PC-9 (cell line): ENCODE measurements around the gene PBX2. TPM values are rescaled to one million over a fixed set of nuclear protein-coding genes. Genes with fewer than 3 reads are reported as not detected.

Experiments
- BruUV-seq: library from RNA; stranded (reverse); fragments of 400-500 nt; replicated peaks from 2 replicates; lab custom pipeline; 2021; lab: Mats Ljungman, UMichigan
- CTCF ChIA-PET: fragments of 300-600 bp; sonication (Branson Sonifier 250); formaldehyde crosslinking; loops from one replicate; lab custom pipeline; 2022; ENCODE audit warnings: antibody characterized with exemption; lab: Charles Lee
- POLR2A ChIA-PET: fragments of 300-600 bp; sonication (Branson Sonifier 250); formaldehyde crosslinking; loops from one replicate; lab custom pipeline; 2022; ENCODE audit warnings: antibody characterized with exemption; ENCODE audit not compliant: unreplicated experiment; lab: Charles Lee
- DNase-seq, 2 experiments: peaks; one replicate each; pipeline versions ENCODE4 v3.0.0 to v3.0.0-alpha.2; 2015 to 2022; ENCODE audit warnings: mixed read lengths in 1 of 2
- H2AFZ ChIP-seq: fragments of 200-600 bp; sonication (generic); 2 replicates; pipeline ENCODE4 v1.8.1; 2017; ENCODE audit warnings: antibody characterized with exemption
- H3F3A ChIP-seq: fragments of 200-600 bp; sonication (generic); 2 replicates; pipeline ENCODE4 v1.8.1; 2017; ENCODE audit warnings: antibody characterized with exemption, mild to moderate bottlenecking, low read depth; ENCODE audit not compliant: insufficient read depth
- H3K27ac ChIP-seq: fragments of 200-600 bp; sonication (generic); 2 replicates; pipeline ENCODE4 v1.6.1; 2016; ENCODE audit warnings: mixed run types
- H3K27me3 ChIP-seq: fragments of 200-600 bp; sonication (generic); 2 replicates; pipeline ENCODE4 v1.6.1; 2016; ENCODE audit warnings: low read depth, mixed run types; ENCODE audit not compliant: insufficient read depth
- H3K36me3 ChIP-seq: fragments of 200-600 bp; sonication (generic); 2 replicates; pipeline ENCODE4 v1.6.1; 2016; ENCODE audit warnings: low read depth, mixed run types
- H3K4me1 ChIP-seq: fragments of 200-600 bp; sonication (generic); replicated peaks from 2 replicates; pipeline ENCODE4 v1.6.1; 2016; ENCODE audit warnings: mixed run types; ENCODE audit not compliant: insufficient read depth
- H3K4me2 ChIP-seq: fragments of 200-600 bp; sonication (generic); 2 replicates; pipeline ENCODE4 v1.6.1; 2017; ENCODE audit warnings: mixed run types
- H3K4me3 ChIP-seq: fragments of 200-600 bp; sonication (generic); 2 replicates; pipeline ENCODE4 v1.6.1; 2016; ENCODE audit warnings: mixed run types
- H3K79me2 ChIP-seq: fragments of 200-600 bp; sonication (generic); 2 replicates; pipeline ENCODE4 v1.6.1; 2017; ENCODE audit warnings: low read depth, mixed run types
- H3K9me2 ChIP-seq: fragments of 200-600 bp; sonication (generic); 2 replicates; pipeline ENCODE4 v1.8.1; 2017; ENCODE audit warnings: mild to moderate bottlenecking; ENCODE audit not compliant: insufficient read depth
- H3K9me3 ChIP-seq: fragments of 200-600 bp; sonication (generic); 2 replicates; pipeline ENCODE4 v1.8.1; 2016; ENCODE audit warnings: low read depth; ENCODE audit not compliant: insufficient read depth
- H4K20me1 ChIP-seq: fragments of 200-600 bp; sonication (generic); 2 replicates; pipeline ENCODE4 v1.8.1; 2017; ENCODE audit not compliant: insufficient read depth
- CTCF ChIP-seq: fragments of 200-600 bp; sonication (generic); conservative IDR thresholded peaks from 2 replicates; pipeline ENCODE4 v1.6.1; 2017; ENCODE audit warnings: mixed run types, antibody characterized with exemption, mild to moderate bottlenecking, moderate library complexity
- EZH2 ChIP-seq: fragments of 200-600 bp; sonication (generic); IDR thresholded peaks from 2 replicates; pipeline ENCODE4 v1.8.0; 2017; ENCODE audit warnings: antibody characterized with exemption, low read depth
- intact Hi-C: fragments of 100-400 bp; cut with micrococcal nuclease; formaldehyde crosslinking; loops from one replicate; pipeline ENCODE4 v1.10.0; 2022; ENCODE audit not compliant: unreplicated experiment
- total RNA-seq: library from RNA; stranded (reverse); gene quantifications from 2 replicates; pipeline ENCODE4 v1.2.3, GENCODE V29; 2021

Gene PBX2
- total RNA-seq, 1 experiment from 2014 or later, result 89.3 TPM

GRCh38 chr6:32195902-32196681 is 6.1 kb upstream of the PBX2 start:
- intact Hi-C loops, result loop anchor here (1.0 to 10.0 kb wide), 6 partner anchors 18 to 779 kb away; partner anchors contain the start of genes ATP6V1G2, DDX39B, FKBPL and NFKBIL1
- H2AFZ ChIP-seq, result peak overlapping the region; percentile 99
- BruUV-seq, result TSS peak; percentile 88

GRCh38 chr6:32195652-32195901 is 5.6 kb upstream of the PBX2 start:
- Histone ChIP-seq H3K4me2 (peak overlapping the region; percentile 94; the same call in 1 of the 2 replicates), H3K4me1 (peaks cover 18% of the 10 kb centered on the region), H3K9me3 (no peaks in the 10 kb centered on the region), H3K27me3 (peaks cover 4% of the 10 kb centered on the region), H3K79me2 (no peaks in the 10 kb centered on the region), H3K27ac (no peak overlapping the region), H3F3A (peaks cover 17% of the 10 kb centered on the region), H3K36me3 (no peaks in the 10 kb centered on the region), H2AFZ (no peak overlapping the region), H3K9me2 (no peaks in the 10 kb centered on the region), H3K4me3 (peak overlapping the region; percentile 96; the same call in 1 of the 2 replicates), H4K20me1 (no peaks in the 10 kb centered on the region)
- DNase-seq, result peak; percentile 98 to 100
- POLR2A ChIA-PET, result interaction anchor here (0.6 to 1.2 kb wide), 8 partner anchors 11 to 796 kb away, joined by 3 to 10 read pairs (median 5); no protein-coding TSS in a partner anchor
- no TSS peak for BruUV-seq
- CTCF ChIA-PET, result no interaction called here
- intact Hi-C loops, result loop anchor here (1.0 to 10.0 kb wide), 6 partner anchors 17 to 779 kb away; partner anchors contain the start of genes ATP6V1G2, DDX39B, FKBPL and NFKBIL1
- TF ChIP-seq EZH2 (no peak), CTCF (no peak; the same call in none of the 2 replicates)

More at GRCh38 chr6:32195902-32196681, 6.1 kb upstream of the PBX2 start:
- Histone ChIP-seq H3K9me2 (no peaks in the 10 kb centered on the region), H3K79me2 (no peaks in the 10 kb centered on the region), H3K4me2 (peak overlapping the region; percentile 94), H3K27ac (peak overlapping the region; percentile 87), H3F3A (peaks cover 17% of the 10 kb centered on the region), H3K36me3 (no peaks in the 10 kb centered on the region), H4K20me1 (no peaks in the 10 kb centered on the region), H3K9me3 (no peaks in the 10 kb centered on the region), H3K27me3 (peaks cover 9% of the 10 kb centered on the region), H3K4me3 (peak overlapping the region; percentile 96), H3K4me1 (peaks cover 18% of the 10 kb centered on the region)
- CTCF ChIA-PET, result interaction anchor here (0.7 kb wide), 1 partner anchor 513 kb away, joined by 5 read pairs; no protein-coding TSS in a partner anchor
- POLR2A ChIA-PET, result interaction anchor here (0.6 to 1.2 kb wide), 8 partner anchors 10 to 797 kb away, joined by 3 to 10 read pairs (median 5); no protein-coding TSS in a partner anchor
- DNase-seq, result peak; percentile 40 to 67
- no peak for TF ChIP-seq EZH2
- no peak for TF ChIP-seq CTCF

DNA sequence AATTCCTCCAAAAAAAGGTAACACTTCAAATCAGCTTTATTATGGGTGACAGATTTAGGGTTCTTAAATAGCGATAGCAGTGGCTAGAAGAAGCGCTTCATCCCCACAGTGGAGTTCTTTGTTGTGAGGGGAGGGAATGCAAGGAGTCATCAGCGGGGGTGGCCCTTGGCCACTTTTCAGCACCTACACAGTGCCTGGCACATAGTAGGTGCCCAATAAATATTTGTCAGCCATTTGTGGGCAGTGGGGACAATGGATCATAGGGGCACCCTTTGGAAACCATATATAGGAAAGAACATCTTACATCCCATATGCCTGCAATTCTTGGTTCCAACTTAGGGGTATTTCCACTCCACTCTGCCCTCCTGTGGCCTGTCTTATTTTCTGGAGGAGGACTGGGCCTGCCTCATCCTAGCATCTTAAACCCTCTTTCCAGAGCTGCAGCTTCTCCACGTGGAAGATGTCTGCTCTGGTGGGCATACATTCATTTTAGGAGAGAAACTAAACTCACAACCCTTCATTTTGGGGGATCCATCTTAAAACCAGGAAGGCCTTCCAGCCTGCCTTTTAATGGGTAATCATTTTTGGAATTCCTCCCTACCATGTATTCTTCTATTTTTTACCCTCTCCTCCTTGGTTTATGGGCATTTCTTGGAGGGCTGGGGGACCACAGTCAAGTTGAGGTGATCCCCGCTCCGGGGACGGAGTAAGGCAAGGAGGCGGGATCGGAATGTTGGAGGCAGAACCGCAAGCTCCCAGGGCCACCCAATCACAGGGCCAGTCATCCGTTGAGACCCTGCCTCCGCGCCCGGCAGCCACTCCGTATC is 5.0 kb upstream of the PBX2 start:
- H3K27ac ChIP-seq, result peak overlapping the region; percentile 39; the same call in 1 of the 2 replicates
- peak; percentile 72 for TF ChIP-seq CTCF
- no peak for TF ChIP-seq EZH2
- intact Hi-C loops, result loop anchor here (1.0 to 10.0 kb wide), 6 partner anchors 17 to 780 kb away; partner anchors contain the start of genes ATP6V1G2, DDX39B, FKBPL and NFKBIL1
- POLR2A ChIA-PET, result interaction anchor here (0.5 to 1.2 kb wide), 6 partner anchors 17 to 796 kb away, joined by 3 to 10 read pairs (median 4); no protein-coding TSS in a partner anchor
- no peaks in the 10 kb centered on the region for H3K9me3 ChIP-seq
- peaks cover 17% of the 10 kb centered on the region for H3F3A ChIP-seq
- H3K36me3 ChIP-seq, result no peaks in the 10 kb centered on the region
- H3K79me2 ChIP-seq, result no peaks in the 10 kb centered on the region
- H3K9me2 ChIP-seq, result no peaks in the 10 kb centered on the region
- TSS peak; percentile 97 for BruUV-seq
- H3K4me3 ChIP-seq, result peak overlapping the region; percentile 72
- no peak for DNase-seq
- peak overlapping the region; percentile 93 for H3K4me2 ChIP-seq
- CTCF ChIA-PET, result no interaction called here
- H4K20me1 ChIP-seq, result no peaks in the 10 kb centered on the region
- H3K27me3 ChIP-seq, result no peaks in the 10 kb centered on the region; the same call in 1 of the 2 replicates
- H2AFZ ChIP-seq, result peak overlapping the region; percentile 76; the same call in 1 of the 2 replicates
- peaks cover 18% of the 10 kb centered on the region for H3K4me1 ChIP-seq
